Kidney (tissue), 14 donors: ENCODE measurements around the gene WIZ. TPM values are rescaled to one million over a fixed set of nuclear protein-coding genes. Genes with fewer than 3 reads are reported as not detected.

ENCODE experiments used
- DNase-seq, 5 donors: peaks; one replicate each; pipeline ENCODE4 v3.0.0-alpha.2; 2013 to 2020
- FAIRE-seq: peaks from 2 replicates; lab custom pipeline; 2012; peaks lifted over from hg19 to GRCh38; lab: Jason Lieb, UNC
- H3K27ac ChIP-seq, 2 donors: one replicate each; pipeline ENCODE4 v1.7.0; 2013; ENCODE audit warnings: low read depth in 2 of 2, low read length in 2 of 2, inconsistent platforms in 1 of 2
- H3K27me3 ChIP-seq: one replicate; pipeline ENCODE4 v1.7.1; 2013; ENCODE audit warnings: low read length, inconsistent platforms; ENCODE audit not compliant: control insufficient read depth, insufficient read depth
- H3K36me3 ChIP-seq, 3 donors: one replicate each; pipeline versions ENCODE4 v1.7.0 to v1.7.1; 2013; ENCODE audit warnings: low read length in 3 of 3, control low read depth in 1 of 3, inconsistent platforms in 1 of 3; ENCODE audit not compliant: insufficient read depth in 3 of 3, control insufficient read depth in 2 of 3
- H3K4me1 ChIP-seq, 3 donors: one replicate each; pipeline versions ENCODE4 v1.7.0 to v1.7.1; 2013; ENCODE audit warnings: low read length in 3 of 3, inconsistent platforms in 1 of 3, low read depth in 1 of 3; ENCODE audit not compliant: control insufficient read depth in 2 of 3, insufficient read depth in 2 of 3
- H3K4me3 ChIP-seq, 3 donors: one replicate each; pipeline versions ENCODE4 v1.7.0 to v1.8.1; 2013; ENCODE audit warnings: low read length in 3 of 3, control low read depth in 1 of 3, inconsistent platforms in 1 of 3
- H3K9ac ChIP-seq, 3 donors: one replicate each; pipeline versions ENCODE4 v1.7.0 to v1.7.1; 2013; ENCODE audit warnings: low read length in 3 of 3, control low read depth in 1 of 3, inconsistent platforms in 1 of 3
- H3K9me3 ChIP-seq, 3 donors: one replicate each; pipeline versions ENCODE4 v1.7.0 to v1.7.1; 2013; ENCODE audit warnings: low read length in 3 of 3, control low read depth in 1 of 3, inconsistent platforms in 1 of 3; ENCODE audit not compliant: control insufficient read depth in 2 of 3, insufficient read depth in 1 of 3
- CTCF ChIP-seq: IDR thresholded peaks from 3 replicates; pipeline ENCODE4 v1.5.1; 2012; ENCODE audit warnings: mild to moderate bottlenecking, moderate library complexity, borderline replicate concordance; ENCODE audit not compliant: insufficient read depth; ENCODE audit errors: extremely low read depth
- intact Hi-C: fragments of 100-400 bp; cut with DNase I; formaldehyde crosslinking; loops from one replicate; pipeline ENCODE4 v1.11.1; 2022
- polyA plus RNA-seq: library from polyadenylated mRNA; stranded (reverse); fragments of 350-450 nt; fragmentation: Illumina TruSeq; extraction: RNeasy Lipid Tissue Mini Kit (QIAGEN cat#74804); gene quantifications from one replicate; pipeline ENCODE4 v1.2.3, GENCODE V29; 2014; ENCODE audit warnings: low read depth, low replicate concordance; ENCODE audit not compliant: insufficient read depth
- total RNA-seq: library from RNA; stranded (reverse); fragmentation: NEBNext Ultra II Directional; extraction: Animal tissue kit (Norgen Biotek cat#: 25700); gene quantifications from one replicate; pipeline ENCODE4 v1.2.1, GENCODE V29; 2021
- donor health status: control.
- donor health status: control.
- donor health status: control.
- donor health status: control.
- donor health status: control.
- donor health status: DM: yes; HTN: yes; CAD: no.
- donor health status: Normal renal cell carcinoma (clear cell type).

WIZ gene
- total and polyA plus RNA-seq, 2 donors from 2014 or later: 15.4 to 37.1 TPM

- no peak for TF ChIP-seq CTCF
- Histone ChIP-seq H3K4me1 (peaks cover 0 to 16% (median 5%) of the 10 kb centered on the region in 3 donors), H3K9ac (no peak overlapping the region), H3K27ac (no peak overlapping the region), H3K27me3 (no peaks in the 10 kb centered on the region), H3K36me3 (peaks cover 0 to 15% (median 9%) of the 10 kb centered on the region in 3 donors), H3K9me3 (no peaks in the 10 kb centered on the region), H3K4me3 (no peak overlapping the region)
- no peak for DNase-seq
- intact Hi-C loops: no loop called here
- FAIRE-seq: no peak
Observed at GRCh38 chr19:15428956-15429824, 20.6 kb downstream of the WIZ start.

DNA sequence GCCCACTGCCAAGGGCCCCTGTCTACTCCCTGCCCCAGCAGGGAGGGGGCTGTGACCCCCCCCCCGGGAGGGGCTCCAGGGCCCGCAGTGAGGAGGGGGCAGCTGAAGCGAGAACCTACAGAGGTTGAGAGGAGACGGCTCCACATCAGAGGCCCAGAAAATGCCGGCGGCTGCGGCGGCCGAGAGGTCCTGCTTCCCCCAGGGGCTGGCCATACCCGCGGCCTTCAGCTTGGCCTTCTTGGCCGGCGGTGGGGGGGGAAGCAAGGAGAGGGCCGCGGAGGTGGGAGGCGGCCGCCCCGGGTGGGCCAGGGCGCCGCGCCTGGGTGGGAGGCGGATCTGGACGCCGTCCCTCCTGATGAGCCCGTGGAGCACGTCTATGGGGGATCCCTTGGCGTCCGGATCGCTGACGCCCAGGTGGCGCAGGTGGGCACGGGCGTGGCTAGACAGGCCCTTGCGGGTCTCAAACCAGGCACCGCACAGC is 21.7 kb downstream of the WIZ start:
- Histone ChIP-seq H3K4me3 (no peak overlapping the region), H3K27me3 (no peaks in the 10 kb centered on the region), H3K9ac (no peak overlapping the region), H3K36me3 (peaks cover 5 to 15% (median 11%) of the 10 kb centered on the region in 3 donors), H3K27ac (no peak overlapping the region), H3K9me3 (no peaks in the 10 kb centered on the region), H3K4me1 (peaks cover 0 to 12% (median 5%) of the 10 kb centered on the region in 3 donors)
- no peak for FAIRE-seq
- intact Hi-C loops: no loop called here
- TF ChIP-seq CTCF: no peak
- DNase-seq: no peak

GRCh38 chr19:15427350-15427700 is 22.4 kb downstream of the WIZ start:
- FAIRE-seq: no peak

More at GRCh38 chr19:15427350-15427700, 22.4 kb downstream of the WIZ start:
- no peak overlapping the region for H3K27ac ChIP-seq
- intact Hi-C loops: no loop called here
- H3K4me1 ChIP-seq: peaks cover 0 to 12% (median 5%) of the 10 kb centered on the region in 3 donors
- H3K27me3 ChIP-seq: no peaks in the 10 kb centered on the region
- H3K4me3 ChIP-seq: no peak overlapping the region
- DNase-seq: no peak
- H3K9me3 ChIP-seq: no peaks in the 10 kb centered on the region
- no peak for TF ChIP-seq CTCF
- H3K9ac ChIP-seq: no peak overlapping the region
- H3K36me3 ChIP-seq: peaks cover 5 to 15% (median 11%) of the 10 kb centered on the region in 3 donors
